Measurements from ENCODE around the gene EGFR. TPM values are rescaled to one million over a fixed set of nuclear protein-coding genes. Genes with fewer than 3 reads are reported as not detected.

Gene EGFR
- total RNA-seq, 3 donors from 2014 or later, result 63.6 to 96.3 (median 72.5) TPM

GRCh38 chr7:55150709-55151451 lies 132.1 kb downstream of the EGFR start:
- Histone ChIP-seq H3K4me1 (ENCODE audit: low read depth) (no peaks in the 10 kb centered on the region), H3K4me3 (no peak overlapping the region), H3K9me3 (no peaks in the 10 kb centered on the region), H3K36me3 (ENCODE audit: low read depth) (no peaks in the 10 kb centered on the region)
- intact Hi-C loops (cut with DNase I, micrococcal nuclease), result no loop called here
- ATAC-seq, result no peak
- DNase-seq, result no peak
- no peak for TF ChIP-seq CTCF (IDR thresholded peaks at IDR 0.05)

GRCh38 chr7:55152516-55152915 lies 133.7 kb downstream of the EGFR start:
- intact Hi-C loops (cut with DNase I, micrococcal nuclease), result no loop called here
- Histone ChIP-seq H3K4me1 (ENCODE audit: low read depth) (no peaks in the 10 kb centered on the region), H3K4me3 (no peak overlapping the region), H3K36me3 (ENCODE audit: low read depth) (no peaks in the 10 kb centered on the region), H3K9me3 (no peaks in the 10 kb centered on the region)
- DNase-seq, result no peak
- ATAC-seq, result no peak
- no peak for TF ChIP-seq CTCF (IDR thresholded peaks at IDR 0.05)

- ATAC-seq, result no peak
- intact Hi-C loops (cut with DNase I, micrococcal nuclease), result no loop called here
- H3K9me3 ChIP-seq, result no peaks in the 10 kb centered on the region
- H3K36me3 ChIP-seq (ENCODE audit: low read depth), result no peaks in the 10 kb centered on the region
- no peak overlapping the region for H3K4me3 ChIP-seq
- TF ChIP-seq CTCF (IDR thresholded peaks at IDR 0.05), result no peak
- DNase-seq, result no peak
- no peaks in the 10 kb centered on the region for H3K4me1 ChIP-seq (ENCODE audit: low read depth)
Observed at GRCh38 chr7:55154096-55154495, 135.3 kb downstream of the EGFR start.

GRCh38 chr7:55155351-55156117 lies 136.7 kb downstream of the EGFR start:
- DNase-seq (no peak), ATAC-seq (no peak)
- no peaks in the 10 kb centered on the region for H3K36me3 ChIP-seq (ENCODE audit: low read depth)
- no peak overlapping the region for H3K4me3 ChIP-seq
- intact Hi-C loops (cut with DNase I, micrococcal nuclease), result no loop called here
- no peaks in the 10 kb centered on the region for H3K9me3 ChIP-seq
- no peak for TF ChIP-seq CTCF (IDR thresholded peaks at IDR 0.05)
- no peaks in the 10 kb centered on the region for H3K4me1 ChIP-seq (ENCODE audit: low read depth)

GRCh38 chr7:55156919-55157763 lies 138.3 kb downstream of the EGFR start:
- no peaks in the 10 kb centered on the region for H3K36me3 ChIP-seq (ENCODE audit: low read depth)
- intact Hi-C loops (cut with DNase I, micrococcal nuclease), result no loop called here
- no peak for ATAC-seq

More at GRCh38 chr7:55156919-55157763, 138.3 kb downstream of the EGFR start:
- H3K4me3 ChIP-seq, result no peak overlapping the region
- H3K4me1 ChIP-seq (ENCODE audit: low read depth), result no peaks in the 10 kb centered on the region
- no peak for TF ChIP-seq CTCF (IDR thresholded peaks at IDR 0.05)
- H3K9me3 ChIP-seq, result no peaks in the 10 kb centered on the region
- DNase-seq, result no peak
